Epithelial cell of esophagus (primary cell): Measurements from ENCODE around the gene TTBK2.

Experiments
- DNase-seq: peaks from one replicate; pipeline ENCODE4 v3.0.0; 2010; ENCODE audit warnings: low read depth
- H3K4me3 ChIP-seq: 2 replicates; pipeline ENCODE4 v1.5.1; 2011; ENCODE audit warnings: mild to moderate bottlenecking, low read length, control low read depth
- CTCF ChIP-seq: IDR thresholded peaks from 2 replicates; pipeline ENCODE4 v1.5.1; 2011; ENCODE audit warnings: low read depth, mild to moderate bottlenecking, low read length, control low read depth, inconsistent platforms; ENCODE audit not compliant: insufficient read depth; ENCODE audit errors: missing control alignments

Gene TTBK2

GRCh38 chr15:42876224-42876623 lies 44.4 kb downstream of the TTBK2 start:
- DNase-seq: no peak
- TF ChIP-seq CTCF: no peak
- no peak overlapping the region for H3K4me3 ChIP-seq

GRCh38 chr15:42868683-42869082 lies 51.9 kb downstream of the TTBK2 start:
- H3K4me3 ChIP-seq: no peak overlapping the region
- DNase-seq: no peak
- TF ChIP-seq CTCF: no peak

GRCh38 chr15:42863572-42864239 lies 56.9 kb downstream of the TTBK2 start:
- no peak overlapping the region for H3K4me3 ChIP-seq
- DNase-seq: no peak
- TF ChIP-seq CTCF: no peak

GRCh38 chr15:42858999-42859789 lies 61.4 kb downstream of the TTBK2 start:
- TF ChIP-seq CTCF: no peak
- no peak for DNase-seq
- H3K4me3 ChIP-seq: no peak overlapping the region

- peak; percentile 93 for DNase-seq
- H3K4me3 ChIP-seq: no peak overlapping the region
- no peak for TF ChIP-seq CTCF
These were observed 62.0 kb downstream of the TTBK2 start for GRCh38 chr15:42858540-42858939.

- no peak for DNase-seq
- TF ChIP-seq CTCF: no peak
- no peak overlapping the region for H3K4me3 ChIP-seq
These were observed 66.0 kb downstream of the TTBK2 start for GRCh38 chr15:42854576-42854975.
